GM15510 (cell line): ENCODE measurements around the gene UCN2.

Experiments
- POLR2A ChIP-seq: IDR thresholded peaks from 3 replicates; pipeline ENCODE4 v1.6.1; 2011; ENCODE audit warnings: borderline replicate concordance; ENCODE audit not compliant: insufficient read length; ENCODE audit errors: extremely low read depth

UCN2 gene

GRCh38 chr3:48560648-48561018 is 2.9 kb downstream of the UCN2 start:
- TF ChIP-seq POLR2A: no peak

GRCh38 chr3:48558493-48559134 is 5.0 kb downstream of the UCN2 start:
- no peak for TF ChIP-seq POLR2A

GRCh38 chr3:48556796-48557626 is 6.6 kb downstream of the UCN2 start, which contains the start of gene PFKFB4:
TSS of gene PFKFB4 (minus strand) at chr3:48556803. CDS start at chr3:48556777, 26 bp downstream.
- peak; percentile 79 for TF ChIP-seq POLR2A

GRCh38 chr3:48555949-48556795 is 7.4 kb downstream of the UCN2 start:
- TF ChIP-seq POLR2A: no peak

- TF ChIP-seq POLR2A: no peak
Observed at GRCh38 chr3:48555231-48555948, 8.2 kb downstream of the UCN2 start.

- no peak for TF ChIP-seq POLR2A
Observed at GRCh38 chr3:48553886-48554845, 9.4 kb downstream of the UCN2 start.

GRCh38 chr3:48553361-48553760 is 10.2 kb downstream of the UCN2 start:
- TF ChIP-seq POLR2A: no peak

GRCh38 chr3:48552111-48552951 is 11.2 kb downstream of the UCN2 start:
- TF ChIP-seq POLR2A: no peak

GRCh38 chr3:48548729-48549705 is 14.6 kb downstream of the UCN2 start:
- no peak for TF ChIP-seq POLR2A

- TF ChIP-seq POLR2A: no peak
Observed at GRCh38 chr3:48548126-48548525, 15.5 kb downstream of the UCN2 start.

GRCh38 chr3:48546203-48546829 is 17.3 kb downstream of the UCN2 start:
- no peak for TF ChIP-seq POLR2A
